HL-60 (cell line): ENCODE data around the gene STOML1.

ENCODE experiments used
- POLR2AphosphoS5 ChIP-seq: IDR thresholded peaks from 2 replicates; pipeline ENCODE4 v1.6.1; 2012; ENCODE audit warnings: low read depth
- TF ChIP-seq, protein P1 (sequence below): IDR thresholded peaks from one replicate; pipeline ENCODE4 v1.5.1; 2011; ENCODE audit warnings: low read length, control low read depth, inconsistent platforms; ENCODE audit not compliant: insufficient read depth
- TF ChIP-seq, protein P2 (sequence below): IDR thresholded peaks from 2 replicates; pipeline ENCODE4 v1.6.1; 2012; ENCODE audit warnings: low read depth; ENCODE audit not compliant: insufficient replicate concordance

DNA sequence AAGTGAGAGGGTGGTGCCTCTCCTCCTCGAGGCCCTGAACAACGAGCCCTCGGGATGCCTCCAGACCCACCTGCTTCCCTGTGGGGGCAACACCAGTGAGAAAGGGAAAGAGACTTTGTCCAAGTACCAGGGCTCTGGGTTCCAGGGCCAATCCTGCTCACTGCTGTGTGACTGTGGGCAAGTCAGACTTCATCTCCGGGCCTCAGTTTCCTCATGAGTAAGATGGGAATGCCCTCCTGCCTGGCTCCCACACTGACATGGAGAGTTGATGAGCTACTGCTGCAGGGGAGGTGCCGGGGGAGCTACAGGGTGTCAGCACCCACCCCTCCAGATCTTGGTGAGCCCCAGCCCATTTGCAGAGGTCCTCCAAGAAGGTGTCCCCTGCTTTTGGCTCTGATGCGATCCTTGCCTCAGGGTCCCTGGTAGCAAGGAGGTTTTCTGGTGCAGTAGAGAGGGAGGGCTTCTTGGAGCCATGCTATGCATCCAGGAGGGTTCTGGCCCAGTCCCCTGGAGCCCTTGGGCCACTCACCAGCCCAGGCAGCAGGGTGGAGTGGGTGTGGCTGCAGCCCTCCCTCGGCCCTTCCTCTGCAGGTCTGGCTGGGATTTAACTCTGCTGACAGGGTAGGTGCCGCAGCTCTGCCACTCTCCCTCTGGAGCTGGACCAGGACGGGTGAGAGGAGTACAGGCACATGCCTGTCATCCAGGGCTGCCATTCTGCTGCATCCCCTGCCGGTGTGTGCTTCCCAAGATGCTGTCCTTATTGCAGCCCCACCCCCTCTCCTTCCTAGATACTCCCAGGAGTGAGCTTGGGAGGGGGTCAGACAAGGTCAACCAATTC is 39.0 kb downstream of the STOML1 start:
- TF ChIP-seq, protein P1, sequence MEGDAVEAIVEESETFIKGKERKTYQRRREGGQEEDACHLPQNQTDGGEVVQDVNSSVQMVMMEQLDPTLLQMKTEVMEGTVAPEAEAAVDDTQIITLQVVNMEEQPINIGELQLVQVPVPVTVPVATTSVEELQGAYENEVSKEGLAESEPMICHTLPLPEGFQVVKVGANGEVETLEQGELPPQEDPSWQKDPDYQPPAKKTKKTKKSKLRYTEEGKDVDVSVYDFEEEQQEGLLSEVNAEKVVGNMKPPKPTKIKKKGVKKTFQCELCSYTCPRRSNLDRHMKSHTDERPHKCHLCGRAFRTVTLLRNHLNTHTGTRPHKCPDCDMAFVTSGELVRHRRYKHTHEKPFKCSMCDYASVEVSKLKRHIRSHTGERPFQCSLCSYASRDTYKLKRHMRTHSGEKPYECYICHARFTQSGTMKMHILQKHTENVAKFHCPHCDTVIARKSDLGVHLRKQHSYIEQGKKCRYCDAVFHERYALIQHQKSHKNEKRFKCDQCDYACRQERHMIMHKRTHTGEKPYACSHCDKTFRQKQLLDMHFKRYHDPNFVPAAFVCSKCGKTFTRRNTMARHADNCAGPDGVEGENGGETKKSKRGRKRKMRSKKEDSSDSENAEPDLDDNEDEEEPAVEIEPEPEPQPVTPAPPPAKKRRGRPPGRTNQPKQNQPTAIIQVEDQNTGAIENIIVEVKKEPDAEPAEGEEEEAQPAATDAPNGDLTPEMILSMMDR = no peak
- no peak for TF ChIP-seq POLR2AphosphoS5
- TF ChIP-seq, protein P2, sequence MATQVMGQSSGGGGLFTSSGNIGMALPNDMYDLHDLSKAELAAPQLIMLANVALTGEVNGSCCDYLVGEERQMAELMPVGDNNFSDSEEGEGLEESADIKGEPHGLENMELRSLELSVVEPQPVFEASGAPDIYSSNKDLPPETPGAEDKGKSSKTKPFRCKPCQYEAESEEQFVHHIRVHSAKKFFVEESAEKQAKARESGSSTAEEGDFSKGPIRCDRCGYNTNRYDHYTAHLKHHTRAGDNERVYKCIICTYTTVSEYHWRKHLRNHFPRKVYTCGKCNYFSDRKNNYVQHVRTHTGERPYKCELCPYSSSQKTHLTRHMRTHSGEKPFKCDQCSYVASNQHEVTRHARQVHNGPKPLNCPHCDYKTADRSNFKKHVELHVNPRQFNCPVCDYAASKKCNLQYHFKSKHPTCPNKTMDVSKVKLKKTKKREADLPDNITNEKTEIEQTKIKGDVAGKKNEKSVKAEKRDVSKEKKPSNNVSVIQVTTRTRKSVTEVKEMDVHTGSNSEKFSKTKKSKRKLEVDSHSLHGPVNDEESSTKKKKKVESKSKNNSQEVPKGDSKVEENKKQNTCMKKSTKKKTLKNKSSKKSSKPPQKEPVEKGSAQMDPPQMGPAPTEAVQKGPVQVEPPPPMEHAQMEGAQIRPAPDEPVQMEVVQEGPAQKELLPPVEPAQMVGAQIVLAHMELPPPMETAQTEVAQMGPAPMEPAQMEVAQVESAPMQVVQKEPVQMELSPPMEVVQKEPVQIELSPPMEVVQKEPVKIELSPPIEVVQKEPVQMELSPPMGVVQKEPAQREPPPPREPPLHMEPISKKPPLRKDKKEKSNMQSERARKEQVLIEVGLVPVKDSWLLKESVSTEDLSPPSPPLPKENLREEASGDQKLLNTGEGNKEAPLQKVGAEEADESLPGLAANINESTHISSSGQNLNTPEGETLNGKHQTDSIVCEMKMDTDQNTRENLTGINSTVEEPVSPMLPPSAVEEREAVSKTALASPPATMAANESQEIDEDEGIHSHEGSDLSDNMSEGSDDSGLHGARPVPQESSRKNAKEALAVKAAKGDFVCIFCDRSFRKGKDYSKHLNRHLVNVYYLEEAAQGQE = no peak
